Medulla oblongata (tissue), 1 donor: ENCODE results near the gene EPHA6.

Experiments used
- DNase-seq: peaks from one replicate; pipeline ENCODE4 v3.0.0-alpha.2; 2015; ENCODE audit errors: extremely low spot score

The EPHA6 gene

GRCh38 chr3:97636465-97636864 is 822.1 kb downstream of the EPHA6 start:
- no peak for DNase-seq

- peak; percentile 34 for DNase-seq
These were observed 832.5 kb downstream of the EPHA6 start for GRCh38 chr3:97646932-97647331.

GRCh38 chr3:97647441-97647982 is 833.1 kb downstream of the EPHA6 start:
- DNase-seq: no peak

GRCh38 chr3:97655971-97656370 is 841.6 kb downstream of the EPHA6 start:
- DNase-seq: no peak

GRCh38 chr3:97656638-97657037 is 842.2 kb downstream of the EPHA6 start:
- no peak for DNase-seq

GRCh38 chr3:97658668-97659285 is 844.4 kb downstream of the EPHA6 start:
- DNase-seq: peak; percentile 30

GRCh38 chr3:97662264-97662663 is 847.9 kb downstream of the EPHA6 start:
- DNase-seq: no peak

- DNase-seq: no peak
These were observed 848.4 kb downstream of the EPHA6 start for GRCh38 chr3:97662762-97663161.

- no peak for DNase-seq
These were observed 851.5 kb downstream of the EPHA6 start for GRCh38 chr3:97665896-97666295.

GRCh38 chr3:97670952-97671351 is 856.6 kb downstream of the EPHA6 start:
- DNase-seq: no peak

GRCh38 chr3:97673357-97673997 is 859.1 kb downstream of the EPHA6 start:
- no peak for DNase-seq

- DNase-seq: no peak
These were observed 860.1 kb downstream of the EPHA6 start for GRCh38 chr3:97674461-97674860.

GRCh38 chr3:97680210-97680609 is 865.8 kb downstream of the EPHA6 start:
- no peak for DNase-seq

GRCh38 chr3:97680696-97681095 is 866.3 kb downstream of the EPHA6 start:
- DNase-seq: no peak

GRCh38 chr3:97684490-97684889 is 870.1 kb downstream of the EPHA6 start:
- no peak for DNase-seq

- DNase-seq: no peak
These were observed 871.9 kb downstream of the EPHA6 start for GRCh38 chr3:97686258-97686657.

GRCh38 chr3:97687734-97688133 is 873.3 kb downstream of the EPHA6 start:
- no peak for DNase-seq

- DNase-seq: no peak
These were observed 874.7 kb downstream of the EPHA6 start for GRCh38 chr3:97689111-97689510.

- no peak for DNase-seq
These were observed 875.6 kb downstream of the EPHA6 start for GRCh38 chr3:97689962-97690361.

- no peak for DNase-seq
These were observed 877.0 kb downstream of the EPHA6 start for GRCh38 chr3:97691354-97691753.

GRCh38 chr3:97692389-97692788 is 878.0 kb downstream of the EPHA6 start:
- no peak for DNase-seq

GRCh38 chr3:97692831-97693230 is 878.4 kb downstream of the EPHA6 start:
- DNase-seq: no peak

- DNase-seq: no peak
These were observed 880.5 kb downstream of the EPHA6 start for GRCh38 chr3:97694876-97695275.
